ENCODE measurements around the gene PDE6H. TPM values are rescaled to one million over a fixed set of nuclear protein-coding genes. Genes with fewer than 3 reads are reported as not detected.

PDE6H gene
- total RNA-seq (ENCODE audit: unreplicated experiment), result not detected
- long read RNA-seq, result 0 reads

DNA sequence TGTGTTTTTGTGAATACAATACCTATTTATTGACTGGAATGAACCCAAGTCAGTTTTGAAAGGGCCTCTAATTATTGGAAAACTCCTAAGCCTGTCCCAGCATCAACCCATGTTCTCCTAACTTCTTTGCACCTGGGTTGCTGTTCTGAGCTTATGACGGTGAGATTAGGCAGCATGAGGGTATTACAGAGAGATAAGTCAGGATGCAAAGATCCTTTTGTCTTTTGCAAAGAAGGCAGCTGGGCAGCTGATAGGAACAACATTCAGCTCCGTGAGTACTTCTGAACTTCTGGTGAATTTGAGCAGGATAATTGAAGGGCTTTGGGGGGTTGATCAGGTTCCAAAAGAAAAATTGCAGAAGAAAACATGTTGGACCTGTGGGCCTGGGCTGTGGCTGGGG, at the start of gene PDE6H:
Gene PDE6H (plus strand): TSS at position 227 of the 400 bp plus-strand sequence. CDS start 4,971 bp downstream, outside the sequence.
- TF ChIP-seq, protein P1, sequence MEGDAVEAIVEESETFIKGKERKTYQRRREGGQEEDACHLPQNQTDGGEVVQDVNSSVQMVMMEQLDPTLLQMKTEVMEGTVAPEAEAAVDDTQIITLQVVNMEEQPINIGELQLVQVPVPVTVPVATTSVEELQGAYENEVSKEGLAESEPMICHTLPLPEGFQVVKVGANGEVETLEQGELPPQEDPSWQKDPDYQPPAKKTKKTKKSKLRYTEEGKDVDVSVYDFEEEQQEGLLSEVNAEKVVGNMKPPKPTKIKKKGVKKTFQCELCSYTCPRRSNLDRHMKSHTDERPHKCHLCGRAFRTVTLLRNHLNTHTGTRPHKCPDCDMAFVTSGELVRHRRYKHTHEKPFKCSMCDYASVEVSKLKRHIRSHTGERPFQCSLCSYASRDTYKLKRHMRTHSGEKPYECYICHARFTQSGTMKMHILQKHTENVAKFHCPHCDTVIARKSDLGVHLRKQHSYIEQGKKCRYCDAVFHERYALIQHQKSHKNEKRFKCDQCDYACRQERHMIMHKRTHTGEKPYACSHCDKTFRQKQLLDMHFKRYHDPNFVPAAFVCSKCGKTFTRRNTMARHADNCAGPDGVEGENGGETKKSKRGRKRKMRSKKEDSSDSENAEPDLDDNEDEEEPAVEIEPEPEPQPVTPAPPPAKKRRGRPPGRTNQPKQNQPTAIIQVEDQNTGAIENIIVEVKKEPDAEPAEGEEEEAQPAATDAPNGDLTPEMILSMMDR (IDR thresholded peaks at IDR 0.05; ENCODE audit: partially characterized antibody, unreplicated experiment), result no peak
- no peak within 1 kb of the TSS for H3K4me3 Mint-ChIP-seq (ENCODE audit: unreplicated experiment)
- no peaks in the 10 kb centered on the region for H3K9me3 Mint-ChIP-seq (ENCODE audit: unreplicated experiment)
- H3K36me3 Mint-ChIP-seq (ENCODE audit: unreplicated experiment), result no peaks in the 10 kb centered on the region
- no peak for DNase-seq
- H3K4me1 Mint-ChIP-seq (ENCODE audit: low read depth, unreplicated experiment), result no peaks in the 10 kb centered on the region
- peaks cover 3% of the 10 kb centered on the region for H3K27me3 Mint-ChIP-seq (ENCODE audit: unreplicated experiment)
- H3K27ac Mint-ChIP-seq (ENCODE audit: unreplicated experiment), result no peak within 1 kb of the TSS

DNA sequence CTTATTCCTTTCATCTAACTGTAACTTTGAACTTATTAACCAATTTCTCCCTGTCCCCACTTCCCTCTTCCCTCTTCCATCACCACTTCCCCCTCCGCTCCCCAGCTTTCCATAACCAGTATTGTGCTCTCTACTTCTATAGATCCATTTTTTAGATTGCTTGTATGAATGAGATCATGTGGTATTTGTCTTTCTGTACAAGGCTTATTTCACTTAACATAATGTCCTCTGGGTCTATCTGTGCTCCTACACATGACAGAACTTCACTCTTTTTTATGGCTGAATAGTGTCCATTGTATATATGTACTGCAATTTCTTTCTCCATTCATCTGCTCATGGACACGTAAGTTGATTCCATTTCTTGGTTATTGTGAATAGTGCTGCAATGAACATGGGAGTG, 48.9 kb upstream of the PDE6H start:
- Mint-ChIP-seq H3K27me3 (ENCODE audit: unreplicated experiment) (peaks cover 2% of the 10 kb centered on the region), H3K27ac (ENCODE audit: unreplicated experiment) (no peak overlapping the region), H3K9me3 (ENCODE audit: unreplicated experiment) (no peaks in the 10 kb centered on the region), H3K4me1 (ENCODE audit: low read depth, unreplicated experiment) (no peaks in the 10 kb centered on the region), H3K4me3 (ENCODE audit: unreplicated experiment) (no peak overlapping the region), H3K36me3 (ENCODE audit: unreplicated experiment) (no peaks in the 10 kb centered on the region)
- DNase-seq, result no peak
- TF ChIP-seq, protein P1 (IDR thresholded peaks at IDR 0.05; ENCODE audit: partially characterized antibody, unreplicated experiment), result no peak

DNA sequence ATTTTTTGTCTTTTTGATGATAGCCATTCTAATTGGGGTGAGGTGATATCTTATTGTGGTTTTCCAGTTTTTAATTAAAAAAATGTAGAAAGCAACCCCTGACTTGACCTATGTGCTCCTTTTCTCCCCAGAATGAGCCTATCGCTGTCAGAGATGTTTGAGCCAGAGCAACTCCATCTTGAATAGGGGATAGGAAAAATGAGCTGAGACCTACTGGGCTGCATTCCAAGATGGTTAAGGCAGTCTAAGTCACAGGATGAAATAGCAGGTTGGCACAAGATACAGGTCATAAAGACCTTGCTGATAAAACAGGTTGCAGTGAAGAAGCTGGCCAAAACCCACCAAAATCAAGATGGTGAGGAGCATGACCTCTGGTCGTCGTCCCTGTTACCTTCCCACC, 48.3 kb upstream of the PDE6H start:
- TF ChIP-seq, protein P1 (IDR thresholded peaks at IDR 0.05; ENCODE audit: partially characterized antibody, unreplicated experiment), result no peak
- Mint-ChIP-seq H3K9me3 (ENCODE audit: unreplicated experiment) (no peaks in the 10 kb centered on the region), H3K27ac (ENCODE audit: unreplicated experiment) (no peak overlapping the region)

DNA sequence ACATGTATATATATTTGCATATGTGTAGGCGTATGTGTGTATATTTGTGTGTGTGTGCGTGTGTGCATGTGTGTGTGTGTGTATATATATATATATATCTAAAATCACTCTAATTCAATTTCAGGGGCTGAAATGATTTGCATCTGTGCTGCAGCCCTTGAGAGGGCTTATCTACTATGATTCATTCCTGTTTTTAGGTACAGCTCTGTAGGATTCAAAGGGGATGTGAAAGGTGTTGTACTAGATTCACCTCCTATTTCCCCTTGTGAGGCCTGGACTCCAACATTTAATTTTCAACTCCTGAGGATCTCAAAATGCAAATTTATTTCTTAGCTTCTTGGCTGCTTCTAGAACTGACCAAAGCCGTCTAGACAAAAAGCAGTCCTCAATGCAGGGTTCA, 45.6 kb upstream of the PDE6H start:
- no peak overlapping the region for H3K4me3 Mint-ChIP-seq (ENCODE audit: unreplicated experiment)
- peaks cover 2% of the 10 kb centered on the region for H3K27me3 Mint-ChIP-seq (ENCODE audit: unreplicated experiment)
- H3K4me1 Mint-ChIP-seq (ENCODE audit: low read depth, unreplicated experiment), result no peaks in the 10 kb centered on the region
- H3K36me3 Mint-ChIP-seq (ENCODE audit: unreplicated experiment), result no peaks in the 10 kb centered on the region
- H3K9me3 Mint-ChIP-seq (ENCODE audit: unreplicated experiment), result no peaks in the 10 kb centered on the region
- TF ChIP-seq, protein P1 (IDR thresholded peaks at IDR 0.05; ENCODE audit: partially characterized antibody, unreplicated experiment), result no peak
- no peak overlapping the region for H3K27ac Mint-ChIP-seq (ENCODE audit: unreplicated experiment)
- DNase-seq, result no peak

More for the DNA sequence above, 48.3 kb upstream of the PDE6H start:
- Mint-ChIP-seq H3K36me3 (ENCODE audit: unreplicated experiment) (no peaks in the 10 kb centered on the region), H3K27me3 (ENCODE audit: unreplicated experiment) (peaks cover 2% of the 10 kb centered on the region), H3K4me1 (ENCODE audit: low read depth, unreplicated experiment) (no peaks in the 10 kb centered on the region), H3K4me3 (ENCODE audit: unreplicated experiment) (no peak overlapping the region)
- DNase-seq, result no peak

DNA sequence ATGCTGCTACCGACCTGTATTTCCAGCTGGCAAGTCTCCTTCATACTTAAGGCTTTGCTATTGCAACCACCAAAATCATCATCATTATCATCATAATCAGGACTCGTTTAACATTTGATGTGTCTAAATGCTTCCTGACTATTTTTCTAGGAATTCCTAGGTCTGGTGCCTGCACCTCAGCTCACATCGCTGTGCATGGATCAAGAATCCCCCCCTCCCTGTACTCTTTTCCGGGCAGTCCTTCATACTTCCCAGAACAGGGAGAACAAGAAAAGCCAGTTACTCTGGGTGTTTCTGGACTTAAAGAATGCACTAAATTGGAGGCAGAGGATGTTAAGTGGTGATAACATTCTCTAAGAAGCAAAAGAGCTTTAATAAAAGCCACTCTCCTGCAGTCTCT, 43.9 kb upstream of the PDE6H start:
- no peak for DNase-seq
- H3K4me1 Mint-ChIP-seq (ENCODE audit: low read depth, unreplicated experiment), result no peaks in the 10 kb centered on the region
- H3K27me3 Mint-ChIP-seq (ENCODE audit: unreplicated experiment), result peaks cover under 1% of the 10 kb centered on the region
- no peaks in the 10 kb centered on the region for H3K9me3 Mint-ChIP-seq (ENCODE audit: unreplicated experiment)
- no peak overlapping the region for H3K4me3 Mint-ChIP-seq (ENCODE audit: unreplicated experiment)
- TF ChIP-seq, protein P1 (IDR thresholded peaks at IDR 0.05; ENCODE audit: partially characterized antibody, unreplicated experiment), result no peak
- no peaks in the 10 kb centered on the region for H3K36me3 Mint-ChIP-seq (ENCODE audit: unreplicated experiment)
- no peak overlapping the region for H3K27ac Mint-ChIP-seq (ENCODE audit: unreplicated experiment)

All from glutamatergic neuron (in vitro differentiated cells).